ENCODE measurements around the gene HSD17B14.
"Not testable (repeated sequence)": the region's sequence is repeated elsewhere in the genome, so short reads cannot be mapped to it uniquely, and the experiment has no call there.

HSD17B14 gene

DNA sequence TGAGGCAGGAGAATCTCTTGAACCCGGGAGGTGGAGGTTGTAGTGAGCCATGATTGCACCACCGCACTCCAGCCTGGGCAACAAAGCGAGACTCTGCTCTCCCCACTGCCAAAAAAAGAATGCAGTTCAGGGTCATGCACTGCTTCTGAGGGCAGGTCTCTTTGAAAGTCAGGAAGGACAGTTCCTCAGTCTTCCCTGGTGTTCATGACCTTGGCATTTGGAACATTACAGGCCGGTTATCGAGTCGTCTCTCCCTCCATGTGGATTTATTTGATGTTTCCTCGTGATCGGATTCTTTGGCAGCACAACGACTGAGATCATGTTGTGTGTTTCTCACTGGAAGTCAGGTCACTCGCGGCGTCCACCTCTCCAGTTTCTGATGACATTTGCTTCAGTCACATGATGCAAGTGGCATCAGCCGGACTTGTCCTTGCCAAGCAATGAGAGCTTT lies 63.8 kb downstream of the HSD17B14 start:
- DNase-seq (ENCODE audit: low spot score) (no peak), ATAC-seq (ENCODE audit: low read depth) (no peak)
- Histone ChIP-seq H3K4me3 (ENCODE audit: severe bottlenecking) (no peak overlapping the region), H3K9me3 (ENCODE audit: severe bottlenecking) (no peaks in the 10 kb centered on the region), H3K27ac (ENCODE audit: poor library complexity, severe bottlenecking) (no peak overlapping the region), H3K4me1 (ENCODE audit: insufficient read depth, poor library complexity, severe bottlenecking) (peaks cover 9% of the 10 kb centered on the region), H3K36me3 (ENCODE audit: low read depth) (no peaks in the 10 kb centered on the region), H3K27me3 (ENCODE audit: insufficient read depth, poor library complexity, severe bottlenecking) (no peaks in the 10 kb centered on the region)
- TF ChIP-seq, protein P1, sequence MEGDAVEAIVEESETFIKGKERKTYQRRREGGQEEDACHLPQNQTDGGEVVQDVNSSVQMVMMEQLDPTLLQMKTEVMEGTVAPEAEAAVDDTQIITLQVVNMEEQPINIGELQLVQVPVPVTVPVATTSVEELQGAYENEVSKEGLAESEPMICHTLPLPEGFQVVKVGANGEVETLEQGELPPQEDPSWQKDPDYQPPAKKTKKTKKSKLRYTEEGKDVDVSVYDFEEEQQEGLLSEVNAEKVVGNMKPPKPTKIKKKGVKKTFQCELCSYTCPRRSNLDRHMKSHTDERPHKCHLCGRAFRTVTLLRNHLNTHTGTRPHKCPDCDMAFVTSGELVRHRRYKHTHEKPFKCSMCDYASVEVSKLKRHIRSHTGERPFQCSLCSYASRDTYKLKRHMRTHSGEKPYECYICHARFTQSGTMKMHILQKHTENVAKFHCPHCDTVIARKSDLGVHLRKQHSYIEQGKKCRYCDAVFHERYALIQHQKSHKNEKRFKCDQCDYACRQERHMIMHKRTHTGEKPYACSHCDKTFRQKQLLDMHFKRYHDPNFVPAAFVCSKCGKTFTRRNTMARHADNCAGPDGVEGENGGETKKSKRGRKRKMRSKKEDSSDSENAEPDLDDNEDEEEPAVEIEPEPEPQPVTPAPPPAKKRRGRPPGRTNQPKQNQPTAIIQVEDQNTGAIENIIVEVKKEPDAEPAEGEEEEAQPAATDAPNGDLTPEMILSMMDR (IDR thresholded peaks at IDR 0.05; ENCODE audit: poor library complexity, severe bottlenecking), result no peak

DNA sequence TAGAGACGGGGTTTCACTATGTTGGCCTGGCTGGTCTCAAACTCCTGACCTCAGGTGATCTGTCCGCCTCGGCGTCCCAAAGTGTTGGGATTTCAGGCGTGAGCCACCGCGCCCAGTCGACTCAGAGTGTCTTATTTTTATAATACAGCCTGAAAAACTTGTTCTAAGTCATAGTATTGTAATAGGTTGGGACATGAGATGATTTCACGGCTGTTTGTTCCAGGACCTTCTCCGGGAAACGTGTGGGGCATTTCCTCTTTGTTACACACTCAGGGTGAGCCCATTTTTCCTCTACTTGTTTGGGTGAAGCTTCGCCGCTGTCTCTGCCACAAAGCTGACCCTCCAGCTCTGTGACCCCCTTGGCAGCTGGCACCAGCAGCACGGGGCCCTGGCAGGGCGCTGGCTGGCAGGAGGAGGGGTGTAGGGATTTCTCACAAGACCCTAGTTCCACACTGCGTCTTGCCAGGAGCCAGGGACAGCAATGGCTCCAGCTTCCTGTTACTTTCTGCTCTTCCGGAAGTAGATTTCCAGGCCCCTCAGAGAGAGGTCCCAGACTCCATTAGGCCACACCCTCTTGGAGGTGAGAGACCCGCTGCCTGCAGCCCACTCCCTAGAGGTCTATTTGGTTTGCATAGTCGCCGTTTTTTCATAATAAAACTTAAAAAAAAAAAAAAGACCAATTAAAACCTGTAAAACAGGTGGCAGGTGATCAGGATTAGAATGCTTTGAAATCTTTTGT lies 65.4 kb downstream of the HSD17B14 start:
- no peak overlapping the region for H3K27ac ChIP-seq (ENCODE audit: poor library complexity, severe bottlenecking)
- no peaks in the 10 kb centered on the region for H3K27me3 ChIP-seq (ENCODE audit: insufficient read depth, poor library complexity, severe bottlenecking)
- peaks cover 9% of the 10 kb centered on the region for H3K4me1 ChIP-seq (ENCODE audit: insufficient read depth, poor library complexity, severe bottlenecking)
- TF ChIP-seq, protein P1 (IDR thresholded peaks at IDR 0.05; ENCODE audit: poor library complexity, severe bottlenecking), result no peak
- peak; percentile 9; the same call in 1 of the 3 replicates for ATAC-seq (ENCODE audit: low read depth)
- H3K4me3 ChIP-seq (ENCODE audit: severe bottlenecking), result no peak overlapping the region
- H3K9me3 ChIP-seq (ENCODE audit: severe bottlenecking), result no peaks in the 10 kb centered on the region
- H3K36me3 ChIP-seq (ENCODE audit: low read depth), result no peaks in the 10 kb centered on the region
- DNase-seq (ENCODE audit: low spot score), result no peak

DNA sequence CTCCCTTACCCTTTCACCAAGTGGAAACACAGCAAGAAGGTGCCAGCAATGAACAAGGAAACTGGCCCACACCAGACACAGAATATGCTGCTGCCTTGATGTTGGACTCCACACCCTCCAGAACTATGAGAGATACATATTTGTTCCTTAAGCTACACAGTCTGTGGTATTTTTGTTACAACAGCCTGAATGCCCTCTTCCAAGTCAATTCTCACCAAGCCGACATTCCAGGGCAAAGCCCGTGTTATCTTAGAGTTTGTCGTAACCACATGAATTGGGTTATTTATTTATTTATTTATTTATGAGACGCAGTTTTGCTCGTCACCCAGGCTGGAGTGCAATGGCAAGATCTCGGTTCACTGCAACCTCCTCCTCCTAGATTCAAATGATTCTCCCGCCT lies 66.0 kb downstream of the HSD17B14 start:
- Histone ChIP-seq H3K9me3 (ENCODE audit: severe bottlenecking) (no peaks in the 10 kb centered on the region), H3K27me3 (ENCODE audit: insufficient read depth, poor library complexity, severe bottlenecking) (no peaks in the 10 kb centered on the region), H3K4me1 (ENCODE audit: insufficient read depth, poor library complexity, severe bottlenecking) (peaks cover 9% of the 10 kb centered on the region), H3K36me3 (ENCODE audit: low read depth) (no peaks in the 10 kb centered on the region), H3K4me3 (ENCODE audit: severe bottlenecking) (no peak overlapping the region), H3K27ac (ENCODE audit: poor library complexity, severe bottlenecking) (no peak overlapping the region)
- ATAC-seq (ENCODE audit: low read depth), result peak; percentile 95
- TF ChIP-seq, protein P1 (IDR thresholded peaks at IDR 0.05; ENCODE audit: poor library complexity, severe bottlenecking), result no peak
- DNase-seq (ENCODE audit: low spot score), result no peak

DNA sequence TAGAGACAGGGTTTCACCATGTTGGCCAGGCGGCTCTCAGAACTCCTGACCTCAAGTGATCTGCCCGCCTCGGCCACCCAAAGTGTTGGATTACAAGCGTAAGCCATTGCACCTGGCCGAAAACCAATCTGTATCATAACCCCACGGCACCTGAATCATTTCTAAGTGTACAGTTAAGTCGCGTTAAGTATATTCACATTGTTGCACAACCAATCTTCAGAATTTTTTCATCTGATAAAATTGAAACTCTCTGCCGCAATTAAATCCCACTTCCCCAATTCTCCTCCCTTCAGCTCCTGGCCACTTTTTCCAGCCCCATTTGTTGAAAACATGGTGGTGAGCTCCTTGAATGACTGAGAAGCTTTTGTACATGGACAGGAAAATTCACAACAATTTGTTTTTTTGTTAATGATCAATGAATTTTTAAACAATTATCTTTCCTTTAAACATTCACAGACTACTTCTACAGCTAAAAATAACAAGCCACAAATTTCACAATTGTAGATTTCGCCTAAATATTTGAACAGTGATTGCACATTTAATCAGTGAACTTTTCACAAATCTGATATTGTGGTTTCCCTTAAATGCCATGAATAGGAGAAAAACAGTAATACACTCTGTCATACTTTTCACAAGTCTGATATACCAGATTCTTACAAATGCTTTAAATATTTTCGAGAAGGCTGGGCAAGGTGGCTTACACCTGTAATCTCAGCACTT lies 67.1 kb downstream of the HSD17B14 start:
- H3K36me3 ChIP-seq (ENCODE audit: low read depth), result no peaks in the 10 kb centered on the region
- DNase-seq (ENCODE audit: low spot score) (no peak), ATAC-seq (ENCODE audit: low read depth) (no peak)
- H3K4me3 ChIP-seq (ENCODE audit: severe bottlenecking), result no peak overlapping the region
- TF ChIP-seq, protein P1 (IDR thresholded peaks at IDR 0.05; ENCODE audit: poor library complexity, severe bottlenecking), result no peak
- no peaks in the 10 kb centered on the region for H3K9me3 ChIP-seq (ENCODE audit: severe bottlenecking)
- no peak overlapping the region for H3K27ac ChIP-seq (ENCODE audit: poor library complexity, severe bottlenecking)
- H3K27me3 ChIP-seq (ENCODE audit: insufficient read depth, poor library complexity, severe bottlenecking), result no peaks in the 10 kb centered on the region
- H3K4me1 ChIP-seq (ENCODE audit: insufficient read depth, poor library complexity, severe bottlenecking), result peaks cover 9% of the 10 kb centered on the region

DNA sequence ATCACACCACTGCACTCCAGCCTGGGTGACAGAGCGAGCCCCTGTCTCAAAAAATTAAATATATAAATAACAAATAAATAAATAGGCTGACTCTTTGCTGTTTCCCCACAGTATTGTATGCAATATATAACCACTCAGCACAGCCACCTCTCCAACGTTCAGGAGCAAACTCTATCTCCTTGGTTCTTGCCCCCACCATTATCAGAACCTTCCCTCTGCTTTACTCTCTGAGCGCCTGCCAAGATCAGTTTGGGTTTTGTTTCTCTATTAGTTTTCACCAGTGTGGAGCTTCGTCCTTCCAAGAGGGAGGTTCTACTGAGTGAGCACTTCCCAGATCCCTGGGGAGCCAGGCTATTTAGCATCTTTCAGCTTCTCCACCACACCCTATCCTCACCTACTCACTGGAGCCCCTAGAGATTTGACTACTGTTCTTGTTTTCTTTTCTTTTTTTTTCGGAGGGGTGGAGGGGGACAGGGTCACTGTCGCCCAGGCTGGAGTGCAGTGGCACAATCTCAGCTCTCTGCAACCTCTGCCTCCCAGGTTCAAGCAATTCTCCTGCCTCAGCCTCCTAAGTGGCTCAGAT lies 68.0 kb downstream of the HSD17B14 start:
- not testable (repeated sequence) for H3K27ac ChIP-seq (ENCODE audit: poor library complexity, severe bottlenecking); DNase-seq (ENCODE audit: low spot score); H3K4me3 ChIP-seq (ENCODE audit: severe bottlenecking); ATAC-seq (ENCODE audit: low read depth); H3K36me3 ChIP-seq (ENCODE audit: low read depth); H3K4me1 ChIP-seq (ENCODE audit: insufficient read depth, poor library complexity, severe bottlenecking); H3K9me3 ChIP-seq (ENCODE audit: severe bottlenecking); H3K27me3 ChIP-seq (ENCODE audit: insufficient read depth, poor library complexity, severe bottlenecking)

DNA sequence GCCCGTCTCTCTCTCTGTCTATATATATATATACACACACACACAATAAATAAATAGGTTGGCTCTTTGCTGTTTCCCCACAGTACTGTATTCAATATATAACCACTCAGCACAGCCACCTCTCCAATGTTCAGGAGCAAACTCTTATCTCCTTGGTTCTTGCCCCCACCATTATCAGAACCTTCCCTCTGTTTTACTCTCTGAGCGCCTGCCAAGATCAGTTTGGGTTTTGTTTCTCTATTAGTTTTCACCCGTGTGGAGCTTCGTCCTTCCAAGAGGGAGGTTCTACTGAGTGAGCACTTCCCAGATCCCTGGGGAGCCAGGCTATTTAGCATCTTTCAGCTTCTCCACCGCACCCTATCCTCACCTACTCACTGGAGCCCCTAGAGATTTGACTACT lies 70.5 kb downstream of the HSD17B14 start:
- H3K4me1 ChIP-seq (ENCODE audit: insufficient read depth, poor library complexity, severe bottlenecking); H3K4me3 ChIP-seq (ENCODE audit: severe bottlenecking); H3K9me3 ChIP-seq (ENCODE audit: severe bottlenecking); H3K27ac ChIP-seq (ENCODE audit: poor library complexity, severe bottlenecking); ATAC-seq (ENCODE audit: low read depth); H3K36me3 ChIP-seq (ENCODE audit: low read depth); H3K27me3 ChIP-seq (ENCODE audit: insufficient read depth, poor library complexity, severe bottlenecking); DNase-seq (ENCODE audit: low spot score): not testable (repeated sequence)
